Heart left ventricle (tissue), 13 donors: Measurements from ENCODE around the gene OGFRL1.

Experiments used
- CTCF ChIP-seq, 12 donors: fragments of 200-600 bp; sonication (generic) in 4 of 12; IDR thresholded peaks; one replicate each; pipeline versions ENCODE4 v1.5.0 to v1.8.0; 2018 to 2022; ENCODE audit warnings: antibody characterized with exemption in 12 of 12, mild to moderate bottlenecking in 5 of 12
- POLR2A ChIP-seq, 2 donors: fragments of 450-650 bp; IDR thresholded peaks; one replicate each; pipeline ENCODE4 v1.6.1; 2017; ENCODE audit warnings: antibody characterized with exemption in 2 of 2, mild to moderate bottlenecking in 2 of 2, moderate library complexity in 2 of 2
- donor health status: ischemic (EF 13 %, LVEDD 7.1; RV severe dilation, severe dysfunction).
- donor health status: DM: no; HTN: yes; CAD: no.
- donor health status: DM: no; HTN: no; CAD: no.
- donor health status: ischemic (EF 25% LVEDD 6.9; RV normal size, moderate dysfunction).
- donor health status: ischemic (EF 25% LVEDD 5.7; RV mildly dilated, moderate dysfunction).
- donor health status: ischemic (EF 35%, LVEDD 5.7; RV mildly dilated, moderate dysfunction).
- donor health status: nonischemic (EF 11% LVEDD 7.7; RV severe dilation, severe dysfunction).
- donor health status: DM: yes; HTN: yes; CAD: no.
- donor health status: PGD.
- donor health status: ischemic (EF 29% LVEDD 5.4; RV normal size, mild dysfunction).
- donor health status: nonischemic (EF 23%, LVEDD 6.1; RV moderate dilation, normal function).

GRCh38 chr6:71320041-71320440, 31.4 kb downstream of the OGFRL1 start:
- TF ChIP-seq POLR2A (IDR thresholded peaks at IDR 0.05) (no peak), CTCF (IDR thresholded peaks at IDR 0.05) (no peak)
